Astrocyte (in vitro differentiated cells and primary cell): ENCODE results near the gene TRAPPC3. TPM values are rescaled to one million over a fixed set of nuclear protein-coding genes. Genes with fewer than 3 reads are reported as not detected.
A peak's percentile ranks its signal among the peaks of the same experiment; 100 is the strongest.

ENCODE experiments used
- DNase-seq: peaks from one replicate; pipeline ENCODE4 v3.0.0-alpha.2; 2010; ENCODE audit warnings: low read depth
- FAIRE-seq: peaks from 2 replicates; lab custom pipeline; 2011; peaks lifted over from hg19 to GRCh38; lab: Jason Lieb, UNC
- H2AFZ ChIP-seq: 2 replicates; pipeline ENCODE4 v1.6.0; 2012; ENCODE audit warnings: low read depth, low read length, inconsistent platforms
- H3K27ac ChIP-seq: 2 replicates; pipeline ENCODE4 v1.5.1; 2011; ENCODE audit warnings: low read depth, low read length, inconsistent platforms
- H3K27me3 ChIP-seq: 2 replicates; pipeline ENCODE4 v1.6.0; 2011; ENCODE audit warnings: low read length, inconsistent platforms; ENCODE audit not compliant: insufficient read depth
- H3K36me3 ChIP-seq: 2 replicates; pipeline ENCODE4 v1.5.1; 2011; ENCODE audit warnings: low read length, inconsistent platforms; ENCODE audit not compliant: insufficient read depth
- H3K4me1 ChIP-seq: 2 replicates; pipeline ENCODE4 v1.5.1; 2011; ENCODE audit warnings: low read length, inconsistent platforms; ENCODE audit not compliant: insufficient read depth
- H3K4me2 ChIP-seq: 2 replicates; pipeline ENCODE4 v1.6.0; 2012; ENCODE audit warnings: low read length, inconsistent platforms
- H3K4me3 ChIP-seq: 2 replicates; pipeline ENCODE4 v1.5.1; 2011; ENCODE audit warnings: low read depth, mild to moderate bottlenecking, low read length, inconsistent platforms; ENCODE audit not compliant: insufficient read depth
- H3K79me2 ChIP-seq: 2 replicates; pipeline ENCODE4 v1.6.0; 2012; ENCODE audit warnings: mild to moderate bottlenecking, low read length, inconsistent platforms; ENCODE audit not compliant: insufficient read depth
- H3K9ac ChIP-seq: 2 replicates; pipeline ENCODE4 v1.6.0; 2012; ENCODE audit warnings: mild to moderate bottlenecking, low read length, inconsistent platforms
- H3K9me3 ChIP-seq: 2 replicates; pipeline ENCODE4 v1.5.1; 2012; ENCODE audit warnings: low read depth, mild to moderate bottlenecking, low read length, inconsistent platforms; ENCODE audit not compliant: insufficient read depth
- H4K20me1 ChIP-seq: 2 replicates; pipeline ENCODE4 v1.6.0; 2012; ENCODE audit warnings: low read length, inconsistent platforms; ENCODE audit not compliant: insufficient read depth
- H3K27ac Mint-ChIP-seq: one replicate; pipeline ENCODE4 v1.8.0; 2021; ENCODE audit warnings: mild to moderate bottlenecking, mixed read lengths; ENCODE audit not compliant: unreplicated experiment
- H3K27me3 Mint-ChIP-seq: one replicate; pipeline ENCODE4 v1.8.0; 2021; ENCODE audit warnings: low read depth, mixed read lengths; ENCODE audit not compliant: unreplicated experiment
- H3K36me3 Mint-ChIP-seq: one replicate; pipeline ENCODE4 v1.8.0; 2021; ENCODE audit warnings: low read depth, mixed read lengths; ENCODE audit not compliant: unreplicated experiment
- H3K4me1 Mint-ChIP-seq: one replicate; pipeline ENCODE4 v1.8.0; 2021; ENCODE audit warnings: low read depth, mixed read lengths; ENCODE audit not compliant: unreplicated experiment
- H3K4me3 Mint-ChIP-seq: one replicate; pipeline ENCODE4 v1.8.0; 2021; ENCODE audit warnings: mild to moderate bottlenecking, moderate library complexity, mixed read lengths; ENCODE audit not compliant: unreplicated experiment
- H3K9me3 Mint-ChIP-seq: one replicate; pipeline ENCODE4 v1.8.0; 2021; ENCODE audit warnings: mild to moderate bottlenecking, mixed read lengths; ENCODE audit not compliant: unreplicated experiment
- CTCF ChIP-seq: IDR thresholded peaks from 2 replicates; pipeline ENCODE4 v1.5.1; 2011; ENCODE audit warnings: low read depth, mild to moderate bottlenecking, inconsistent platforms, low read length, moderate library complexity; ENCODE audit not compliant: insufficient read depth
- EZH2 ChIP-seq: IDR thresholded peaks from 2 replicates; pipeline ENCODE4 v1.6.1; 2012; ENCODE audit warnings: mild to moderate bottlenecking, low read length, inconsistent platforms; ENCODE audit not compliant: insufficient read depth
- total RNA-seq: library from RNA; stranded (reverse); gene quantifications from 2 replicates; pipeline ENCODE4 v1.2.1, GENCODE V29; 2021

The TRAPPC3 gene
- total RNA-seq, 1 donor from 2014 or later = 87.1 TPM

GRCh38 chr1:36107394-36107793, 41.9 kb downstream of the TRAPPC3 start:
- Mint-ChIP-seq H3K4me3 (no peak overlapping the region), H3K27me3 (peaks cover 7% of the 10 kb centered on the region), H3K4me1 (peaks cover 29% of the 10 kb centered on the region), H3K36me3 (peaks cover 2% of the 10 kb centered on the region), H3K9me3 (peaks cover 1% of the 10 kb centered on the region), H3K27ac (peak overlapping the region; percentile 7)
- Histone ChIP-seq H3K4me2 (no peak overlapping the region), H3K9ac (no peak overlapping the region), H3K9me3 (no peaks in the 10 kb centered on the region), H3K79me2 (no peaks in the 10 kb centered on the region), H3K27ac (no peak overlapping the region), H2AFZ (no peak overlapping the region), H3K4me3 (no peak overlapping the region), H3K27me3 (no peaks in the 10 kb centered on the region), H3K4me1 (peaks cover 23% of the 10 kb centered on the region), H3K36me3 (no peaks in the 10 kb centered on the region), H4K20me1 (no peaks in the 10 kb centered on the region)
- TF ChIP-seq EZH2 (no peak), CTCF (no peak)
- FAIRE-seq (no peak), DNase-seq (no peak)

GRCh38 chr1:36106269-36106668, 43.0 kb downstream of the TRAPPC3 start:
- TF ChIP-seq CTCF (no peak), EZH2 (no peak)
- Mint-ChIP-seq H3K27me3 (peaks cover 5% of the 10 kb centered on the region), H3K36me3 (no peaks in the 10 kb centered on the region), H3K9me3 (peaks cover 1% of the 10 kb centered on the region), H3K4me1 (peaks cover 22% of the 10 kb centered on the region), H3K27ac (no peak overlapping the region), H3K4me3 (no peak overlapping the region)
- Histone ChIP-seq H3K4me1 (peaks cover 23% of the 10 kb centered on the region), H3K27me3 (no peaks in the 10 kb centered on the region), H3K36me3 (no peaks in the 10 kb centered on the region), H3K27ac (no peak overlapping the region), H2AFZ (no peak overlapping the region), H4K20me1 (no peaks in the 10 kb centered on the region), H3K9me3 (no peaks in the 10 kb centered on the region), H3K4me3 (no peak overlapping the region), H3K9ac (no peak overlapping the region), H3K4me2 (no peak overlapping the region), H3K79me2 (no peaks in the 10 kb centered on the region)
- DNase-seq (no peak), FAIRE-seq (no peak)

- Histone ChIP-seq H3K4me2 (no peak overlapping the region), H3K9me3 (no peaks in the 10 kb centered on the region), H3K27me3 (no peaks in the 10 kb centered on the region), H3K36me3 (no peaks in the 10 kb centered on the region), H3K9ac (no peak overlapping the region), H2AFZ (no peak overlapping the region), H3K4me1 (no peaks in the 10 kb centered on the region), H4K20me1 (no peaks in the 10 kb centered on the region), H3K27ac (no peak overlapping the region), H3K79me2 (no peaks in the 10 kb centered on the region), H3K4me3 (no peak overlapping the region)
- no peak for TF ChIP-seq CTCF
- TF ChIP-seq EZH2 = no peak
- H3K27me3 Mint-ChIP-seq = no peaks in the 10 kb centered on the region
- H3K4me3 Mint-ChIP-seq = no peak overlapping the region
- DNase-seq = no peak
- no peaks in the 10 kb centered on the region for H3K9me3 Mint-ChIP-seq
- FAIRE-seq = no peak
- H3K36me3 Mint-ChIP-seq = peaks cover 1% of the 10 kb centered on the region
- H3K4me1 Mint-ChIP-seq = peaks cover 2% of the 10 kb centered on the region
- no peak overlapping the region for H3K27ac Mint-ChIP-seq
Measured at GRCh38 chr1:36101546-36101945, 47.7 kb downstream of the TRAPPC3 start.
